ENCODE measurements around the gene APBB2.

Gene APBB2

DNA sequence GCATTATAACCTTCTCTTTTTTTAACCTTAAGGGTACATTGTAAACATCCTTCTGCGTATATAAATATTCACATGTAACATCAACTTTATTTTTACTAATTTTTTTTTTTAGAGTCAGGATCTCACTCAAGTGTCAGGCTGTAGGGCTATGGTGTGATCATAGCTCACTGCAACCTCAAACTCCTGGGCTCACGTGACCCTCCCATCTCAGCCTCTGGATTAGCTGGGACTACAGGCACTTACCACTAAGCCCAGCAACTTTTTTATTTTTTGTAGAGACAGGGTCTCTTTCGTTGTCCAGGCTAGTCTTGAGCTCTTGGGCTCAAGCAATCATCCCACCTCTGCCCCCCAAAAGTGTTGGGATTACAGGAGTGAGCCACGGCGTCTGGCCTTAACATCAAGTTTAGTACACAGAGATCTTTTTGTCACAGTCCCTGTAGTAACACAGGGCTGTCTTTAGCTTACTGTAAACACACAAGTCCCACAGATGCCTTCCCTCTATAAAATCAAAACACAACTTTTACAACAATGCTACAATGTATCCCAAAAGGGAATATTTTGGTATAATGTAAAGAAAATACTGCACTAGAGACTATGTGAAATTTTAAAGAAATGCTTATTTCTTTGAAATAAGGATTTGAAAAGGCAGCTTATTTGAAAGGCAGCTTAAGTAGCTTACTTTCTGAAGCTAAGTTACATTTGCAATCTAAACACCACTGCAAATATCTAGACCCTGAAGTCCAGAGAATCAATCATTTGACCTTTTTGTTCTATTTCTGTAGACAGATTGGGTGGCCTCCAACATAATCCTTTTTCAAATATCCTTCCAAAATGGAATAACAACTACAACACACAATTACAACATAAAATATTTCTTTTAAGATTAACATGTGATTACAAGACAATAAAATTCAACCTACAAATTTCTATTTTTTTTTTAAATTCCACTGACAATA lies 116.0 kb downstream of the APBB2 start:
- DNase-seq (ENCODE audit: low read depth), result no peak

DNA sequence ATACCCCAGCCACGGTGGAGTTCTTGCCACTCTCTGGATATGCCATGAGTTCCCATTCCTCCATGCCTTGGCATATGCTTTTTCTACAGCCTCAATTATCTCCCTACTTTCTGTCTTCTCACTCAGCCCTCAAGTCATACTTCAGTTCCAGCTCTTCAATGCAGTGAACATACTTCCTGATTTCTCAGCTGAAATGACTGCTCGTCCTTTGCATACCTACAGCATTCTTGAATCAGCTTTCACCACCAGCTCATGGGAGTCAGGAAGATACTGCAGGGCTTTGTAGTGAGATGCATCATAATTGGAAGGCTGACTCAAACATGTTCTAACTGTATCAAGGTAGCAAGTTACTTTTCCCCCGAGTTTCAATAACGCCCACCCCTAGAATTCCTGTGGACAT lies 118.4 kb downstream of the APBB2 start:
- no peak for DNase-seq (ENCODE audit: low read depth)

DNA sequence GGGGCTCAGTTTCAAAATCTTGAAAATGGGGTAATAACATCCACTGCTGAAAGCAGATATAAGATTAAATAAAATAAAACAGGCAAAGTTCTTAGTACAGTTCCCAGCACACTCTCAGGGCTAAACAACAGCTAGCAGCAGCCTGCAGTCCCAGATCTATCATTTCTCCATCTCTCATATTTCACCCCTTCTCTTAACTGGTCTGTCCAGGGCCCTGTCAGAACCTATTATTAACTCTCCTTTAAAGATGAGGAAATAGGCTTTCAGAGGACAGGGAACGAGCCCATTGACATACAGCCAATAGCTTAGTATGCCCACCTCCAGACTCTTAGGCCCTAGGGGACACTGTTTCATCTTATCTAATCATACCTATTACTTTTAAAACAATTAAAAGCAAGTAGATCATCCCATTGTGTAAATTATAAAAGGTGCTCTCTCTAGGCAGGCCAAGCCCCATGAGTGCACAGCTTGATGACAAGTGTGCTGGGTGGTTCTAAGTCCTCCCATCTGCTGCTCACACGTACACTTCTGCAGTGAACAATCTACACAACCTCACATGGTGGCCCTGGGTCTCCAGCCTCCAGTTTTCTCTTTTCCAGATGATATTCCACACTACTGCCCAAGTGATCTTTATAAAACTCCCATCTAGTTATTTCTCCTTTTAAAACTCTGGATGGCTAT lies 119.0 kb downstream of the APBB2 start:
- no peak for DNase-seq (ENCODE audit: low read depth)

DNA sequence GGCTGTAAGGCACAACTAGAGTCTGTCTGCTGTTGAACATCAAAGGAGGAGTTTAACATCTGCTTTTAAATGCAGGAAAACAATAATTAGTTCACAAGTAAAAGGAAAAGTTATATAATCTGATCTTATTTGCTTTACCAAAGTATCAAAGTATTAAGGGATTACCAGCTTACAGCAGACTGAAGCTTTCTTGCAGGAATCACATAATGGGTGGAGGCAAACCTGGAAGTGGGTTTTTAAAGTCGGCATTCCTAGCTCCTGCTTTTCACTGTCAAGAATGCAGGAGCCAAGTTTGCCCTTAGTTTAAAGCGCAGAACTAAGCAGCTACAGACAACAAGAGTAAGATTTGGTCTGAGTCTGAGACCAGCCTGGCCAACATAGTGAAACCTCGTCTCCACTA lies 122.2 kb downstream of the APBB2 start:
- no peak for DNase-seq (ENCODE audit: low read depth)

DNA sequence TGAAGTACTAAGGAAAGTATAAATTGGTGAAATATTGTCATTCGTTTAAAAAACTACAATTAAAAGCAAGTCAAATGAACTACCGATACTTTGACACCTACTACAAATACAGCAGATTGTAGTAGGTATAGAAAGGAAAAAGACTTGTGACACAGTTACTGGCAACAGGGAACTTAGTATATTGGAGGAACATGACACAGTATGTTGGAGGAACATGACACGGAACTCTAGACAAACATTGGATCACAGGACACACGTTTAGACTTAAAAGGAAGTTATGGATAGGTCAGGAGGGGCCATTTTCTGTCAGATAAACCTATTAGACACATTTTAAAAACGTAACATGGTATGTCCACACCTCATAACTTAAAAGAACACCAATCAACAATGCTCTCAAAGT lies 132.5 kb downstream of the APBB2 start:
- no peak for DNase-seq (ENCODE audit: low read depth)

DNA sequence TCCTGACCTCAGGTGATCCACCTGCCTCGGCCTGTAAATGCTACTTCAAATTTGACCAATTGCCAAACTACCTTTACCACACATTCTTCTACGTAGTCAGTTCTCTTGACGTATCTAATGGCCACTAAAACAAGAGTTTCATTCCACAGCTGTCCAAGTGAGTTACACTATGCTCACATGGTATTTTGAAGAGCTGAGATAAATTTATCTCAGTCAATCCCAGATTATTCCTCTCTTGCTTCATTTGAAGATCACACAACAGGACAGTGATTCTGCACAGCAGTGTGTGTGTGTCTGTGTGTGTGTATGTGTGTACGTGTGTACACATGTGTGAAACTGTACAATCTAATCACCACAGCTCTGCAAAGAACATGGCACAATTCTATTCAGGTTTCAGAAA lies 133.4 kb downstream of the APBB2 start:
- no peak for DNase-seq (ENCODE audit: low read depth)

DNA sequence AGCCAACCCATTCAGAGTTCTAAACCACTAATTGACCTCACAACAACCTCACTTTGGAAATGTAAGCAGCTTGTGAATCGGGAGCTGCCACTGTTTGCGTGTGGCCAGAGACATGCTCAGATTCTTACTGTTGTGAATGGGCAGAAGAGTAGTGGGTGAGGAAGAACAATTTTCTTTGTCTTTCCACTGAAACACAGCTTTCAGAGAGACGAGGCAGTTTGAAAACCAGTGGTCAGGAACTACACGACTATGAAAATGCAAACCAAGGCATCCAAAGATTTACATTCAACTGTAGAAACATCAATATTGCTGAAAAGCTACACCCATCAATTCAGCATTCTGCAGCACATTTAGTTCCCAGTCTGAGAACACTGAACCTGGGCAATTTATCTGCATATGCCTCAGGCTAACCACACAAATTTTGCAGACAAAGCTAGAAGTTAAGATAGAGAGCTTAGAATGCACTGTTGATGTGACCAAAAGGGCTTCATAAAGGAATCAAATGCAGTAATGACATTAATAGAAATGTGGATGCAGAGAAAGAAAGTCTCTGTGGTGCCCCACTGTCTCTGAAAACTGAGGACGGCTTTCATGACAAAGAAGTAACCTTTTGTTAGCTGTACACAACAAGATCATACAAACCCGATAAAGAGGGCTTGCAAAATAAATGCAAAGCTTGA lies 134.3 kb downstream of the APBB2 start:
- DNase-seq (ENCODE audit: low read depth), result no peak

DNA sequence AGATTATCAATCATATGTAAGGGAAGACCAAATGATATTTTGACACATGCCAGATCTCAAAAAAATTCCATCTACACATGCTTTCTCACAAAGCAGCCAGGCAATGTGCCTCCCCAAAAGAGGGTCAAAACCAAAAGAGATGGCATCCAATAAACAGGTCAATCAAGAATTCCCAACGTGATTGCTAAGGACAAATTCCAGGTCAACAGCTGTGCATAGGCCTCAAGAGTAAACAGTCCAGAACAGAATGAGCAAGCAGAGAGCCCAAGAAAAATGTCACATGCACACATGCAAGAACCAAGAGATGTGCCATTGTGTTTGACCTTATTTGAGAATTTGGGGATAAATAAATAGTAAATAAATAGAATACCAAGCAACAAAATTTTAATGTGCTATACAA lies 136.7 kb downstream of the APBB2 start:
- no peak for DNase-seq (ENCODE audit: low read depth)

DNA sequence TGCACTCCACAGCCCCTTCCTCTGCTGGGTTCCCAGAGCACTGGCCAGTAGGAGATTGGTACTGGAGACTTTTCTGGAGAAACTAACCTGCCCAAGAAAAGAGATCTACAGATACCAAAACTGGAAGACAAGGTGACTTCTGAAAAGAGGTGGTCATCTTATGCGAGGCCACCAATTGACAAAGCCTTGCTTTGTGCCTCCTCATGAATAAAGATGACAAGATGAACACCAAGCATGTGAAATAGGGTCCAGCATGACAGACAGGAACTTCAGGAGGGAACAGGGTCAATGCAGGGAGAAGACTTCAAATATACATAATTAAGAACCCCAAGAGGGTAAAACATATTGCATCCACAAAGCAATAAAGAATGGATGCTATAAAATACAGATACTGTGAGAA lies 137.9 kb downstream of the APBB2 start:
- no peak for DNase-seq (ENCODE audit: low read depth)

DNA sequence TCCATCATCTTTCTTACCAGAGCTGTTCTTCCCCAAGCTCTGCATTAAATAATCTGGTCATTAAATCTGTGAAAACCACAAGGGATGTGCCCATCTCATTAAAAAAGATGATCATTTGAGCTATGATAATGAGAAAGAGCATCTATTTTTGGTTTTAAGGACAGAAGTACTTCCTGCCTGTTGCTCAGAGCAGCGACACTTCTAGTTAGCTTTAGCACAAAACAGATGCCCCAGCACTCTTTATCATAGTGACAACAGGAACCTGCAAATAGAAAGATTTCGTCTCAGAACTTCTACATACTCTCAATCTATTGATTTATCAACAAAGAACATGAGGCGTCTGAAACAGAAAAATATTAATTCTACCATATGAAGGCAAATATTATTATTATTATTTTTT lies 140.1 kb downstream of the APBB2 start:
- DNase-seq (ENCODE audit: low read depth), result no peak

DNA sequence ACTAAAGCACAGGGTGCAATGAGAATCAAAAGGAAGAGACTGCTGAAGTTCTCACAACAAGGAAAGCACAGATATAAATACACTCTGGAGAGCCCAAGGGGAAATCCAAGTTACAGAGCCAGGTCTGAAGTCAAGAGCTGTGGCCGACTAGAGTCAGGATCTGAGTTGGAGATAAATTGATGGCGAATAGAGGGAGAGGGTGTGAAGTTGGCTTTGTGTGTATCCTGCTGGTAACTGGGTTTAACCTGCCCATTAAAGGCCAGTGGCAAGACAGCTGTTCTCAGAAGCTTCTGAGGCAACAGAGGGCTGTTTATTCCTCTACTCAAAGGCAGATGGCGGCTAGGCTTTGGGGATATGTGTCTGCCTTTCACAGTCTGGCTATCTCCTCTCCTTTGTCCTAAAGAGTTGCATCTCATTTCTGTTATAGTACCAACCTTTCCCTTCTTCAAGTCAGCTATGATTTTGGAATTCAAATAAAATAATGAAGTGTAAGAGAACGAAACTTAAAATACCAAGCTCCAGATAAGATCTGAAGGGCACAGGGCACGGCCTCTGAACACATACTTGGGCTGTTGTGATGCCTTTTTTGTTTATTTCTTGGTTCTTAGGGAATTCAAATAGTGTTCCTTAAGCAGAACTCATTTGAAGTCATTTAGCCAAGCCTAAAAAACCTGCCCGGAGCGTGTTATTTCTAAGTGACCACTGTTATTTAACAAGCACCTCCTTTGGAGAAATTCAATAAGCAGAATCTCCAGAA lies 142.1 kb downstream of the APBB2 start:
- no peak for DNase-seq (ENCODE audit: low read depth)

DNA sequence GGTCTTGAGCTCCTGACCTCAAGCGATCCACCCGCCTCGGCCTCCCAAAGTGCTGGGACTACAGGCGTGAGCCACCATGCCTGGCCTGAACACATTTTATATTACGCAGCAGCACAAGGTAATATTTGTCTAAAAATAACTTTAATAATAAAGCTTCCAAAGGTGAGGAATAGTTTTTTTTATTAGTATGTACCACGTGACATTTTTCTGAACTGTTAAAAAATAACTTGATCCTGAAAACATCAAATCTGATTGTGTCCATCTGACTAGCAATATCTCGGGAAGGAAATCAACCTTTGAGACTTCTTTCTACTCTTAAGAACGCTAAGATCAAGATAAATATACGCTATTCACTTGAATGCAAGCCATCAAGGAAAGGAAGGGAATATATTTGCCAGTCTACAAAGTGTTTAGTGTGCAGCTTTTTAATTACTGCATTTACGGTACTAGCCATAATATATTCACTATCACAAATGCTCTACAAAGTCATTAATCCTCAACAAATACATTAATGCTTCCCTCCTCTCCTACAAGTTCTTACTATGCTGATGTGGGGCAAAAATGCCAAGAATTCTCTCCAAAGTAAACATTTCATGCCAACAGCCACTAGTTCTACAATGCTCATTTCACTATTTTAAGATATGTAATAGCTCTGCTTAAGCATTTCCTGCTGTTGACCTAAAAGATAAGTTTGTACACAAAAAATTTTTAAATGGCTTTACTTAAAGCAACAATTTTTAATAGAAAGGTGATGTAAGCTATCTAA lies 143.6 kb downstream of the APBB2 start:
- DNase-seq (ENCODE audit: low read depth), result no peak

DNA sequence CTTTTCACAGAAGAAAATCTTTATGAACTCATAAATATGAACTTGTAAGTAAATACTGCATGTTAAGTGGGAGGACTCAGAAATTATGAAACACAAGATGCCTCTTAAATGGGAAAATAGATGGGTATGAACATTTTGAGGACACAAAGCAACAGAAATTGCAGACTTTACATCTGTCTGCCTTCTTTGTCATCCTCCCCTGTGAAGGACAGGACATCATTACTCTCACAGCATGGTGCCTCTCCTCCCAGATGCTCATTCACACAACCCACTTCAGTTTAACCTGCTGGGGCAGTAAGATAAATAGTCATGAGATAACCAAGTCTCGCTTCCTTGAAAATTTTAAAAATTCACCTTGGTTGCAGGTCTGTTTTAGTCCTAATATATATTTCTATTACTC lies 144.5 kb downstream of the APBB2 start:
- no peak for DNase-seq (ENCODE audit: low read depth)

DNA sequence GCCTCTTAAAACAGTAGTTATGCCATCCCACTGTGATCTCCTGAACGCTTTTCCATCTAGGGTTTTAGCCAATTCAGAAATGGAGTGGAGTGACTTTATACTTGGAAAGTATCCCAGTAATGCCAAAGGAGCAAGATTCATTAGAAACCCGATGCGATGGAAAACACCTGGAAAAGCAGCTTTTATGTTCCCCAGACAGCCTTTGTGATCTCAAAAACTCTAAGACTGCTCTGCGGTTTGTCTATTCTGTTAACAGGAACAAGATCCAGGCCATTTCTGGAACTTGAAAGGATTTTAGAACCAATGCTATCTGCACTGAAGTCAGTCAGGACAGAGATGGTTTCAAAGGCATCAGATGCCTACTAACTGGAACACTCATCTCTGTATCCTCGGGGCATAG lies 145.1 kb downstream of the APBB2 start:
- DNase-seq (ENCODE audit: low read depth), result no peak

DNA sequence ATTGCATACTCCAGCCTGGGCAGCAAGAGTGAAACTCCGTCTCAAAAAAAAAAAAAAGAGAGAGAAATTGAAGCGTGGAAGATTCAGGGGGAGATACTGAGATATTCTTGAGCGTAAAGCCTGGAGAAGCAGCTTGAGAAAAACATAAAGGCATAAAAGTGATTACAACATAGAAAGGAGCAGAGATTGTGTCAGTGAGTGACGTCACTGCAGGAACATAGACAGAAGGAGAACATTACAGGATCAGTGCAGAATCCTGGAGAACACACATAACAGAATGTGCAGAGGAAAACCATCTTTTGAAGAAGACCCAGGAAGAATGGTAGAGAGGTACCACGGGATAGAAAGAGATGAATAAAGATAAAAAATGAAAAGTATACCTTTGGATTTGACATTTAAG lies 147.0 kb downstream of the APBB2 start:
- DNase-seq (ENCODE audit: low read depth), result no peak

DNA sequence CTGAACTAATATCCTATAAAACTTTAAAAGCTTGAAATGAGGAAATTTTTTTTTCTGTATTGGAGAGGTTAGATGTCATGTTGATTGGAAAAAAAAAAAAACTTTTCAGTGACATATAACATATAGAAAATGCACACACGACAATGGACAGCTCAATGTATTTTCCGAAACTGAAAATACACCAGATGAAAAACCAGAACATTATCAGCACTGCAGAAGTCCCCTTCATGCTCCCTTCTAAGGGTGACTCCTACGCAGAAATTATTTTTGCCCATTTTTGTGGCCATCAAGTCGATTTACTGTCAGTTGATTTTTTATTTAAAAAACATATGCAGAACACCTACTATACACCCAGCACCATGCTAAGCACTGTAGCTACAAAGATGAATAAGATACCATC lies 148.3 kb downstream of the APBB2 start:
- no peak for DNase-seq (ENCODE audit: low read depth)

DNA sequence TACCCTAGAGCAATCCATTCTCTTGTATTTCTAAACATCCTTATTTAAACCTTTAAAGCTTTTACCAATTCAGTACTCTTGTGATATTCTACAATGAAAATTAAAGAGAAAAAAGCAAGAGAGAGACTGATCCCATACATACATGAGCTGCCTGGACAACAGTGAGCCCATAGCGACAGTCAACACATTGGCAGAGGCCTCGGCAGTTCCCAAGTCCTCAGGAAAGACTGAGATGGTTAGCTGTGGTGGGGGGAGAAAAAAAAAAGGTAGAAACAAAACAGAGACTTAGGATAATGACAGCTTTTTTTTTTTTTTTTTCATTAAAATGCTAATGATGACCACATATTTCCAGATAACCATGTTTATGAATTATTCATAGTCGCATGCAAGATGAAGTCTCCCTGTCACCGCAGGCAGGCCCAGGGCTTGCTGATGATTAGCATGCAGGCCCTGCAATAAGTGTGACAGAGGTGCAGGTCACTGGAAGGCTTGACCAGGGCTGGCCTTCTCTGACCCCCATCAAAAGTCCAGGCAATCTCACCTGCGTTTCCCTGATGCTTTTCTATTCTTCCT lies 148.8 kb downstream of the APBB2 start:
- DNase-seq (ENCODE audit: low read depth), result no peak

DNA sequence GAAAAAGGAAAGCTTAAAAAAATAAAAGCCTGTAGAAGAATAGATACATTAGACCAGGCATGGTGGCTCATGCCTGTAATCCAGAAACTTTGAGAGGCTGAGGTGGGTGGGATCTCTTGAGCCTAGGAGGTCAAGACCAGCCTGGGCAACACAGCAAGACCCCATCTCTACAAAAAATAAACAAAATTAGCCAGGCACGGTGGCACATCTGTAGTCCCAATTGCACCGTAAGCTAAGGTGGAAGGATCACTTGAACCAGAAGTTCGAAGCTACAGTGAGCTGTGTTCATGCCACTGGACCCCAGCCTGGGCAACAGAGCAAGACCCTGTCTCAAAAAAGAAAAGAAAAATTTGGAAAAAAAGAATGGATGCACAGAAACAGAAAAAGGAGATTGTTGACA lies 149.4 kb downstream of the APBB2 start:
- DNase-seq (ENCODE audit: low read depth), result no peak

DNA sequence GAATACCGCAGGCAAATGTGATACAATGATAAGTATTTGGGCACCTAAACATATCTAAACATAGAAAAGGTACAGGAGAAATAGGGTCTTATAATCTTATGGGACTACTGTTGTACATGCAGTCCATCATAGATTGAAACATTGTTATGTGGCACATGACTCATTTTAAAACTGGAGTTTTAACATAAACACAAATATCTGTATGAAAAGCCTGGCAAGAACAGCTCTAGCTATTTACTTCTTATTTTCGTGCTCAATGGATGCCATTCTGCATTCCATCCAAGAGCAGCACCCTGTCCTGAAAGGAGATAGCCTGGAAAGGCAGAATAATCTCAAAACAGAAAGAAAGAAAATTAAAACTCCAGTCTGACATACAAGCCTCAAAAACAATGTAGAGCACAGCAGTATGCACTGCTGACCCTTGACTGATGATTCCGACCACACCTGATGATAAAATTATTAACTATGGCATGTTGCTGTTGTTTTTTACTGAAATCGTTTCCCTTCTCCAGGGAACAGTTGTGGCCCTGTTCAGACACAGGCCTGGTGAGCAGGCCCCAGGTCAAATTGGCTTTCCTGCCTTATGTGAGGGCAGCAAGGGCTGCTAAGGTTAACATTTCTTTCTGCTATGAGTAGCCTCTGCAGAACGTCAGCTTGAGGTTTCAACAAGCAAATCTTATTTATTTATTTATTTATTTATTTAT lies 152.7 kb downstream of the APBB2 start:
- no peak for DNase-seq (ENCODE audit: low read depth)

Measured in activated T-cell treated with anti-CD3 and anti-CD28 coated beads for 24 hours (primary cell).